ENCODE measurements around the gene SPO11. TPM values are rescaled to one million over a fixed set of nuclear protein-coding genes. Genes with fewer than 3 reads are reported as not detected.

The SPO11 gene
- total and polyA plus RNA-seq, 2 of the 8 experiments (the other 6 are each of a cell fraction or from before 2014, with no cell fraction given) = not detected

DNA sequence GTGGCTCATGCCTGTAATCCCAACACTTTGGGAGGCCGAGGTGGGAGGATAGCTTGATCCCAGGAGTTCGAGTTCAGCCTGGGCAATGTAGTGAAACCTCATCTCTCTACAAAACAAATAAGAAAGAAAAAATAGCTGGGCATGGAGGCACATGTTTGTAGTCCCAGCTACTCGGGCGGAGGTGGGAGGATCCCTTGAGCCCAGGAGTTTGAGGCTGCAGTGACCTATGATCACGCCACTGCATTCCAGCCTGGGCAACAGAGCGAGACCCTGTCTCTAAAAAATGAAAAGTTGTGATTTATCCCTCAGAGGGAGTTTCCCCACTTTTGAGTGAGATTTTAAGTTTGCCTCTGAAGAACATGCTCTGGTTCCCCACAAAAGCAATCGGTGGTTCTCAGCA, 45.7 kb upstream of the SPO11 start:
- Histone ChIP-seq H3K4me2 (ENCODE audit: insufficient read depth in 1 of 2, low read depth in 2 of 2, low read length in 2 of 2) (no peak overlapping the region), H3K23ac (ENCODE audit: insufficient read length) (no peak overlapping the region), H4K5ac (ENCODE audit: insufficient read length, low read depth, low read length) (no peak overlapping the region), H3K14ac (ENCODE audit: insufficient read length) (no peak overlapping the region), H3K27ac (ENCODE audit: low read depth, low read length) (no peak overlapping the region), H3K9ac (replicated peaks in 1 of 4; ENCODE audit: extremely low read depth in 1 of 4, low read depth in 3 of 4, low read length in 3 of 4) (no peak overlapping the region), H2BK120ac (replicated peaks; ENCODE audit: low read depth, low read length) (no peak overlapping the region), H4K8ac (ENCODE audit: extremely low read depth, insufficient read depth, low read length) (no peak overlapping the region), H2BK15ac (ENCODE audit: low read length) (no peak overlapping the region), H2BK12ac (ENCODE audit: low read depth, low read length) (no peak overlapping the region), H3K79me1 (ENCODE audit: low read depth, low read length) (no peaks in the 10 kb centered on the region), H3K27me3 (replicated peaks in 1 of 4; ENCODE audit: control insufficient read depth in 3 of 4, extremely low read depth in 1 of 4, insufficient read depth in 3 of 4, low read length in 3 of 4) (peaks cover 0 to 2% (median 0%) of the 10 kb centered on the region in 4 experiments; a peak in 1 of 7 replicates), H2AK5ac (ENCODE audit: low read depth, low read length) (no peak overlapping the region), H3K4me1 (replicated peaks in 1 of 4; ENCODE audit: control insufficient read depth in 3 of 4, insufficient read depth in 4 of 4, low read length in 3 of 4) (peaks cover 0 to 3% (median 2%) of the 10 kb centered on the region in 4 experiments; a peak in 3 of 7 replicates), H3K23me2 (ENCODE audit: low read depth, low read length) (no peaks in the 10 kb centered on the region), H4K91ac (replicated peaks; ENCODE audit: insufficient read length, low read length) (peak overlapping the region; percentile 10), H2BK5ac (ENCODE audit: low read depth, low read length) (no peak overlapping the region), H3K4me3 (ENCODE audit: extremely low read depth in 1 of 4, insufficient read depth in 2 of 4, low read depth in 3 of 4, low read length in 4 of 4) (no peak overlapping the region), H3K56ac (replicated peaks; ENCODE audit: insufficient read length, low read depth, low read length) (no peak overlapping the region), H3K9me3 (ENCODE audit: insufficient read depth in 2 of 2, low read depth in 1 of 2, low read length in 1 of 2) (no peaks in the 10 kb centered on the region), H3K18ac (ENCODE audit: extremely low read depth, low read length) (no peak overlapping the region), H3K36me3 (ENCODE audit: control insufficient read depth in 2 of 4, insufficient read depth in 4 of 4, low read length in 3 of 4) (no peaks in the 10 kb centered on the region), H4K20me1 (replicated peaks in 1 of 2; ENCODE audit: control insufficient read depth in 1 of 2, insufficient read depth in 2 of 2, low read length in 2 of 2) (no peaks in the 10 kb centered on the region), H2BK20ac (ENCODE audit: low read length) (no peak overlapping the region), H2AFZ (ENCODE audit: low read length) (no peak overlapping the region), H3K4ac (replicated peaks; ENCODE audit: insufficient read length, low read depth, low read length) (no peak overlapping the region), H3K79me2 (ENCODE audit: control insufficient read depth in 1 of 2, insufficient read depth in 2 of 2, low read length in 2 of 2) (no peaks in the 10 kb centered on the region)
- 84% methylated on average over 7 of the region's 7 CpGs; no CpG with 5 or more reads in 1 of the 2 experiments for WGBS, 2 experiments (ENCODE audit: extremely low coverage in 1 of 2, insufficient coverage in 1 of 2, insufficient read length in 1 of 2, insufficient replicate concordance in 2 of 2, low coverage in 1 of 2, low lambda C conversion rate in 2 of 2, missing lambda C conversion rate in 1 of 2)
- DNase-seq (ENCODE audit: low read depth in 1 of 2, low spot score in 2 of 2) (no peak), FAIRE-seq (no peak)
- CTCF ChIA-PET (ENCODE audit: partially characterized antibody) = interaction anchor here (0.9 to 3.0 kb wide), 10 partner anchors 8 to 168 kb away, joined by 3 to 19 read pairs (median 5); partner anchors contain the start of gene SPO11
- POLR2A ChIA-PET (ENCODE audit: partially characterized antibody) = no interaction called here
- no peak for TF ChIP-seq HDAC2 (IDR thresholded peaks at IDR 0.05; ENCODE audit: borderline replicate concordance in 1 of 2, low read depth in 2 of 2, low read length in 2 of 2)

Data from H1 (cell line).